Activated B cell treated with CpG ODN at 0.5 μM for 24 hours (primary cell): ENCODE measurements around the gene GALNT9. TPM values are rescaled to one million over a fixed set of nuclear protein-coding genes. Genes with fewer than 3 reads are reported as not detected.

Experiments used
- ATAC-seq: fragments of 200-7000 bp; cut with Tn5 transposase; one replicate; pipeline ENCODE4 v1.10.0; 2021; ENCODE audit warnings: low read depth, mild to moderate bottlenecking, moderate library complexity
- CTCF ChIA-PET: fragments of 350-600 bp; sonication (Branson Sonifier 250); formaldehyde crosslinking; loops from one replicate; lab custom pipeline; 2021; ENCODE audit warnings: antibody characterized with exemption; lab: Charles Lee
- POLR2A ChIA-PET: fragments of 350-600 bp; sonication (Branson Sonifier 250); formaldehyde crosslinking; loops from one replicate; lab custom pipeline; 2021; ENCODE audit warnings: antibody characterized with exemption; lab: Charles Lee
- DNase-seq: peaks from one replicate; pipeline ENCODE4 v3.0.0; 2022
- H3K27ac Mint-ChIP-seq: one replicate; pipeline ENCODE4 v1.8.0; 2020; ENCODE audit warnings: mixed read lengths
- H3K27me3 Mint-ChIP-seq: one replicate; pipeline ENCODE4 v1.8.0; 2021; ENCODE audit warnings: mixed read lengths
- H3K36me3 Mint-ChIP-seq: one replicate; pipeline ENCODE4 v1.8.0; 2021; ENCODE audit warnings: low read depth, mixed read lengths
- H3K4me1 Mint-ChIP-seq: one replicate; pipeline ENCODE4 v1.8.0; 2021; ENCODE audit warnings: mixed read lengths
- H3K4me3 Mint-ChIP-seq: one replicate; pipeline ENCODE4 v1.8.0; 2020; ENCODE audit warnings: mild to moderate bottlenecking, mixed read lengths
- H3K9me3 Mint-ChIP-seq: one replicate; pipeline ENCODE4 v1.8.0; 2020; ENCODE audit warnings: mixed read lengths
- CTCF ChIP-seq: fragments of 200-600 bp; IDR thresholded peaks from one replicate; pipeline ENCODE4 v1.8.0; 2022; ENCODE audit warnings: antibody characterized with exemption, mild to moderate bottlenecking
- intact Hi-C: fragments of 100-400 bp; cut with micrococcal nuclease; formaldehyde crosslinking; loops from one replicate; pipeline ENCODE4 v1.15.1; 2024
- total RNA-seq: library from RNA; stranded (reverse); gene quantifications from 2 replicates; pipeline ENCODE4 v1.2.3, GENCODE V29; 2022

Gene GALNT9
- total RNA-seq, 1 donor from 2014 or later, result not detected

- ATAC-seq (no peak), DNase-seq (no peak)
- Mint-ChIP-seq H3K9me3 (no peaks in the 10 kb centered on the region), H3K36me3 (no peaks in the 10 kb centered on the region), H3K27me3 (peaks cover 21% of the 10 kb centered on the region), H3K27ac (no peak overlapping the region), H3K4me1 (no peaks in the 10 kb centered on the region), H3K4me3 (no peak overlapping the region)
- intact Hi-C loops, result no loop called here
- no peak for TF ChIP-seq CTCF
- ChIA-PET CTCF (no interaction called here), POLR2A (no interaction called here)
These were observed 6.9 kb downstream of the GALNT9 start for GRCh38 chr12:132322206-132323132.

- POLR2A ChIA-PET, result no interaction called here
- DNase-seq (no peak), ATAC-seq (no peak)
- Mint-ChIP-seq H3K27me3 (peaks cover 22% of the 10 kb centered on the region), H3K4me1 (no peaks in the 10 kb centered on the region), H3K4me3 (no peak overlapping the region), H3K27ac (no peak overlapping the region), H3K9me3 (no peaks in the 10 kb centered on the region), H3K36me3 (no peaks in the 10 kb centered on the region)
- TF ChIP-seq CTCF, result no peak
- CTCF ChIA-PET, result no interaction called here
- intact Hi-C loops, result no loop called here
These were observed 7.9 kb downstream of the GALNT9 start for GRCh38 chr12:132321321-132322118.

- intact Hi-C loops, result no loop called here
- ChIA-PET CTCF (no interaction called here), POLR2A (no interaction called here)
- H3K27ac Mint-ChIP-seq, result no peak overlapping the region
- no peak for DNase-seq
- TF ChIP-seq CTCF, result no peak
- H3K9me3 Mint-ChIP-seq, result no peaks in the 10 kb centered on the region
- H3K4me1 Mint-ChIP-seq, result no peaks in the 10 kb centered on the region
- no peak overlapping the region for H3K4me3 Mint-ChIP-seq
- H3K36me3 Mint-ChIP-seq, result no peaks in the 10 kb centered on the region
- ATAC-seq, result no peak
- peaks cover 20% of the 10 kb centered on the region for H3K27me3 Mint-ChIP-seq
These were observed 8.6 kb downstream of the GALNT9 start for GRCh38 chr12:132320767-132321211.

- POLR2A ChIA-PET, result no interaction called here
- H3K4me1 Mint-ChIP-seq, result no peaks in the 10 kb centered on the region
- intact Hi-C loops, result no loop called here
- no peak for TF ChIP-seq CTCF
- no peak for DNase-seq
- H3K4me3 Mint-ChIP-seq, result no peak overlapping the region
- no peaks in the 10 kb centered on the region for H3K36me3 Mint-ChIP-seq
- no peak for ATAC-seq
- no peak overlapping the region for H3K27ac Mint-ChIP-seq
- CTCF ChIA-PET, result no interaction called here
- no peaks in the 10 kb centered on the region for H3K9me3 Mint-ChIP-seq
- H3K27me3 Mint-ChIP-seq, result peaks cover 15% of the 10 kb centered on the region
These were observed 9.3 kb downstream of the GALNT9 start for GRCh38 chr12:132319991-132320570.
